ENCODE data around the gene PAPPA2.

PAPPA2 gene

GRCh38 chr1:176802316-176802715 is 339.3 kb downstream of the PAPPA2 start:
- DNase-seq (ENCODE audit: extremely low read depth, low read depth), result no peak
- no peak for TF ChIP-seq CTCF (IDR thresholded peaks at IDR 0.05; ENCODE audit: low read depth, low read length)

DNA sequence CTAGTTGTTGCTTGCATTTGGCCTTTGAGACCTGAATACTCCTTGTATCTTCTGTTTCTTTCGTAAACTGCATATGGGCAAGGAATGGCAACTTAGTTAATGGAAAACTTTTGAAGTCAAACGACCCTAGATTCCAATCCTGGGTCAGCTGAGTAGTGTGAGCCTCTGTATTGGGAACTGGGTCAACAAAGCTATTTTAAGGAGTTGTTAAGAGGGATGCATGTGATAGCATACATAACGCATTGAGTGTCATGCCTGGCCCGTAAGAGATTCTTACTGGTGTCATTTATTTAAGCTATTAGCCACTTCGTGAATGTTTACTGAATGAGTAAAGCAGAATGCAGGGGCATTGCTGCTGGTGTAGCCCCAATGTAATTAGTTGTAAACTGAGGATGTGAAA is 340.1 kb downstream of the PAPPA2 start:
- no peak for TF ChIP-seq CTCF (IDR thresholded peaks at IDR 0.05; ENCODE audit: low read depth, low read length)
- DNase-seq (ENCODE audit: extremely low read depth, low read depth), result no peak

GRCh38 chr1:176803596-176803995 is 340.6 kb downstream of the PAPPA2 start:
- TF ChIP-seq CTCF (IDR thresholded peaks at IDR 0.05; ENCODE audit: low read depth, low read length), result no peak
- DNase-seq (ENCODE audit: extremely low read depth, low read depth), result no peak

GRCh38 chr1:176809292-176809691 is 346.3 kb downstream of the PAPPA2 start:
- no peak for DNase-seq (ENCODE audit: extremely low read depth, low read depth)
- no peak for TF ChIP-seq CTCF (IDR thresholded peaks at IDR 0.05; ENCODE audit: low read depth, low read length)

GRCh38 chr1:176811511-176812288 is 348.7 kb downstream of the PAPPA2 start:
- TF ChIP-seq CTCF (IDR thresholded peaks at IDR 0.05; ENCODE audit: low read depth, low read length), result no peak
- no peak for DNase-seq (ENCODE audit: extremely low read depth, low read depth)

DNA sequence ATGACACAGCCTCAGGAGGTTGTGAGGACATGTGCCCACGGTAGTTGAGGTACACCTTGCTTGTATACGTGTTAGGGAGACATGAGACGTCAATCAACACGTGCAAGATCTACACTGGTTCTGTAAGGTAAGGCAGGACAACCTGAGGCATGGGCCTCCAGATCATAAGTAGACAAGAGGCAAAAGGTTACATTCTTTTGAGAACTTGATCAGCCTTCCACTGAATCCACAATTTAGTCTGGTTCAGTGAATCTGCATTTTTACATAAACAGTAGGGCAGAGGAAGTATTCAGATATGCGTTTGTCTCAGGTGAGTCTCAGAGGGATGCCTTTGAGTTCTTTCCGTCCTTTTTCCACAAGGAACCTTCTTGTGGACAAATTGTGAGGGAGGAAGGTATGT is 352.6 kb downstream of the PAPPA2 start:
- TF ChIP-seq CTCF (IDR thresholded peaks at IDR 0.05; ENCODE audit: low read depth, low read length), result no peak
- no peak for DNase-seq (ENCODE audit: extremely low read depth, low read depth)

DNA sequence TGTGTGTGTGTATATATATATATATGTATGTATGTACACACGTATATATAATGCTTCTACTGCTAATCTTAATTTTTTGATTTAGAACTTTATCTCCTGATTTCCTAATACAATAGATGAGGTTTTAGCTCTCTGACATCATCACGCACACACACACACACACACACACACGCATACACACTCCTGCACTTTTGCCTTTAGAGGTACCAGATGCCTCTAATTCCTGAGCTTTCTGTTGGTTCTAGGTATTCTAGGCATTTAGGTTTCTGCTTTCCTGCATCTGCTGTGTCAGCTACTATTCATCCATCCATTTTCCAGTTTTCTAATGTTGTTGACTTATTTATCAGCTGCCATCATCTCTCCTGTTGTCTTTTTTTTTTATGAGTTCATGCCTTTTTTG is 353.3 kb downstream of the PAPPA2 start:
- no peak for DNase-seq (ENCODE audit: extremely low read depth, low read depth)
- no peak for TF ChIP-seq CTCF (IDR thresholded peaks at IDR 0.05; ENCODE audit: low read depth, low read length)

All from AG09319 (cell line).